ENCODE measurements around the gene GDPD5.

DNA sequence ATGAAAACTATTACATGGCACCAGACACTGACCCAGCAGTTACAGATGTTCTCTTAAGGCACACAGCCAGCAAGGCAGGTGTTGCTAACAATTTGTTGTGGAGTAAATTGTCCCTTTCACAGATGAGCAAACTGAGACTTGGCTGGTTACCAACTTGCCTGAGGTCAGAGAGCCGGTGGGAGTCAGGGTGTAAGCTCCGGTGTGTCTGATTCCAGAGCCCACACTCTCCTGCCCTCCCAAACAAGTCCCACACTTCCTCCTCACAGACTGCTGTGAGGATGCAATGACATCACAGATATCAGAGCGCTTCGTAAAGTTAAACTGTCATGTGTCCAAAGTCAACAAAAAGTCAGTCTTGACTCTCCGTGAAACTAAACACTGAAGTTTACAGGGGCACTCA is 12.5 kb downstream of the GDPD5 start:
- TF ChIP-seq, protein P1, sequence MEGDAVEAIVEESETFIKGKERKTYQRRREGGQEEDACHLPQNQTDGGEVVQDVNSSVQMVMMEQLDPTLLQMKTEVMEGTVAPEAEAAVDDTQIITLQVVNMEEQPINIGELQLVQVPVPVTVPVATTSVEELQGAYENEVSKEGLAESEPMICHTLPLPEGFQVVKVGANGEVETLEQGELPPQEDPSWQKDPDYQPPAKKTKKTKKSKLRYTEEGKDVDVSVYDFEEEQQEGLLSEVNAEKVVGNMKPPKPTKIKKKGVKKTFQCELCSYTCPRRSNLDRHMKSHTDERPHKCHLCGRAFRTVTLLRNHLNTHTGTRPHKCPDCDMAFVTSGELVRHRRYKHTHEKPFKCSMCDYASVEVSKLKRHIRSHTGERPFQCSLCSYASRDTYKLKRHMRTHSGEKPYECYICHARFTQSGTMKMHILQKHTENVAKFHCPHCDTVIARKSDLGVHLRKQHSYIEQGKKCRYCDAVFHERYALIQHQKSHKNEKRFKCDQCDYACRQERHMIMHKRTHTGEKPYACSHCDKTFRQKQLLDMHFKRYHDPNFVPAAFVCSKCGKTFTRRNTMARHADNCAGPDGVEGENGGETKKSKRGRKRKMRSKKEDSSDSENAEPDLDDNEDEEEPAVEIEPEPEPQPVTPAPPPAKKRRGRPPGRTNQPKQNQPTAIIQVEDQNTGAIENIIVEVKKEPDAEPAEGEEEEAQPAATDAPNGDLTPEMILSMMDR (IDR thresholded peaks at IDR 0.05) = no peak
- TF ChIP-seq POLR2A (IDR thresholded peaks at IDR 0.05) = no peak

Data from adrenal gland (tissue), 5 donors.